Effector CD8-positive, alpha-beta T cell (primary cell): ENCODE measurements around the gene GPC1.

Experiments used
- DNase-seq: peaks from one replicate; lab custom pipeline; 2025; lab: John Stamatoyannopoulos, UW

GPC1 gene

GRCh38 chr2:240431271-240431660 is 4.2 kb upstream of the GPC1 start:
- no peak for DNase-seq

- DNase-seq, result no peak
Measured at GRCh38 chr2:240431661-240432424, 3.6 kb upstream of the GPC1 start.

- no peak for DNase-seq
Measured at GRCh38 chr2:240432430-240432819, 3.0 kb upstream of the GPC1 start.

- DNase-seq, result no peak
Measured at GRCh38 chr2:240432820-240433801, 2.4 kb upstream of the GPC1 start.

- DNase-seq, result no peak
Measured at GRCh38 chr2:240433973-240434727, 1.3 kb upstream of the GPC1 start.

- peak; percentile 84 for DNase-seq
Measured at GRCh38 chr2:240434728-240435456, 571 bp upstream of the GPC1 start.

- no peak for DNase-seq
Measured at GRCh38 chr2:240435948-240436682, 652 bp downstream of the GPC1 start.

GRCh38 chr2:240436683-240437550 is 1.5 kb downstream of the GPC1 start:
- no peak for DNase-seq

- no peak for DNase-seq
Measured at GRCh38 chr2:240437551-240437860, 2.0 kb downstream of the GPC1 start.

- peak; percentile 45 for DNase-seq
Measured at GRCh38 chr2:240437861-240438809, 2.7 kb downstream of the GPC1 start.

GRCh38 chr2:240438810-240439697 is 3.6 kb downstream of the GPC1 start:
- DNase-seq, result no peak

- no peak for DNase-seq
Measured at GRCh38 chr2:240439698-240440151, 4.3 kb downstream of the GPC1 start.

- DNase-seq, result no peak
Measured at GRCh38 chr2:240440251-240440650, 4.8 kb downstream of the GPC1 start.

- DNase-seq, result no peak
Measured at GRCh38 chr2:240440704-240441320, 5.3 kb downstream of the GPC1 start.

GRCh38 chr2:240441326-240441992 is 6.0 kb downstream of the GPC1 start:
- no peak for DNase-seq

- no peak for DNase-seq
Measured at GRCh38 chr2:240441993-240442411, 6.5 kb downstream of the GPC1 start.
